ENCODE measurements around the gene LRRC32.

DNA sequence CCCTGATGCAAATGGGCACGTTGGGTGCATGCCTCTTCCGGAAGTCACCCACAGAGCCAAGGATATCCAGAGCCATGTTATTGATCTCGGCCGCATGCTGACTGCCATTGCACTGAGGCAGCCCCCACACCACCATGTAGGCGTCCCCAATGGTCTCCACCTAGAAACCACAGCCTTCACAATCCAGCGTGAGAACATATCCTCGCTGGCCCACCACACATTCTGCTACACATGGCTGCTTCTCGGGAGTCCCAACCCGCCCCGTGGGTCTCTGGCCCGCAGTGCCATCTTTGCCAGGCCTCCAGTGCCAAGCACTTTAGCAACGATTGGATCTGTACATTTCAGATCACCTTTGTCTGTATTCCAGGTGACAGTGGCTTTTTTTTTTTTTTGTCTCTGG is 26.2 kb upstream of the LRRC32 start:
- TF ChIP-seq, protein P1, sequence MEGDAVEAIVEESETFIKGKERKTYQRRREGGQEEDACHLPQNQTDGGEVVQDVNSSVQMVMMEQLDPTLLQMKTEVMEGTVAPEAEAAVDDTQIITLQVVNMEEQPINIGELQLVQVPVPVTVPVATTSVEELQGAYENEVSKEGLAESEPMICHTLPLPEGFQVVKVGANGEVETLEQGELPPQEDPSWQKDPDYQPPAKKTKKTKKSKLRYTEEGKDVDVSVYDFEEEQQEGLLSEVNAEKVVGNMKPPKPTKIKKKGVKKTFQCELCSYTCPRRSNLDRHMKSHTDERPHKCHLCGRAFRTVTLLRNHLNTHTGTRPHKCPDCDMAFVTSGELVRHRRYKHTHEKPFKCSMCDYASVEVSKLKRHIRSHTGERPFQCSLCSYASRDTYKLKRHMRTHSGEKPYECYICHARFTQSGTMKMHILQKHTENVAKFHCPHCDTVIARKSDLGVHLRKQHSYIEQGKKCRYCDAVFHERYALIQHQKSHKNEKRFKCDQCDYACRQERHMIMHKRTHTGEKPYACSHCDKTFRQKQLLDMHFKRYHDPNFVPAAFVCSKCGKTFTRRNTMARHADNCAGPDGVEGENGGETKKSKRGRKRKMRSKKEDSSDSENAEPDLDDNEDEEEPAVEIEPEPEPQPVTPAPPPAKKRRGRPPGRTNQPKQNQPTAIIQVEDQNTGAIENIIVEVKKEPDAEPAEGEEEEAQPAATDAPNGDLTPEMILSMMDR (optimal IDR thresholded peaks at IDR 0.05 in 1 of 3, IDR thresholded peaks at IDR 0.05 in 1 of 3, conservative IDR thresholded peaks at IDR 0.05 in 1 of 3; ENCODE audit: extremely low read depth in 1 of 3, insufficient read depth in 2 of 3, low read length in 3 of 3): no peak
- no peak for TF ChIP-seq EZH2 (IDR thresholded peaks at IDR 0.05; ENCODE audit: low read length)

Measured in keratinocyte (primary cell).